Left lobe of liver (tissue), 2 donors: ENCODE measurements around the gene CERKL. TPM values are rescaled to one million over a fixed set of nuclear protein-coding genes. Genes with fewer than 3 reads are reported as not detected.
A peak's percentile ranks its signal among the peaks of the same experiment; 100 is the strongest.

ENCODE experiments used
- ATAC-seq: fragments of 200-7000 bp; cut with Tn5 transposase; one replicate; pipeline ENCODE4 v1.9.1; 2020; ENCODE audit warnings: mild to moderate bottlenecking, moderate library complexity
- DNase-seq: peaks from one replicate; pipeline ENCODE4 v3.0.0-alpha.2; 2020; ENCODE audit warnings: low spot score
- total RNA-seq: library from RNA; stranded (reverse); gene quantifications from one replicate; pipeline ENCODE4 v1.2.1, GENCODE V29; 2021
- donor health status: DM: no; HTN: no; CAD: no; lungs with moderate emphysema.
- donor health status: DM: no; HTN: yes; CAD: no.

Gene CERKL
- total RNA-seq, 1 donor from 2014 or later = not detected

DNA sequence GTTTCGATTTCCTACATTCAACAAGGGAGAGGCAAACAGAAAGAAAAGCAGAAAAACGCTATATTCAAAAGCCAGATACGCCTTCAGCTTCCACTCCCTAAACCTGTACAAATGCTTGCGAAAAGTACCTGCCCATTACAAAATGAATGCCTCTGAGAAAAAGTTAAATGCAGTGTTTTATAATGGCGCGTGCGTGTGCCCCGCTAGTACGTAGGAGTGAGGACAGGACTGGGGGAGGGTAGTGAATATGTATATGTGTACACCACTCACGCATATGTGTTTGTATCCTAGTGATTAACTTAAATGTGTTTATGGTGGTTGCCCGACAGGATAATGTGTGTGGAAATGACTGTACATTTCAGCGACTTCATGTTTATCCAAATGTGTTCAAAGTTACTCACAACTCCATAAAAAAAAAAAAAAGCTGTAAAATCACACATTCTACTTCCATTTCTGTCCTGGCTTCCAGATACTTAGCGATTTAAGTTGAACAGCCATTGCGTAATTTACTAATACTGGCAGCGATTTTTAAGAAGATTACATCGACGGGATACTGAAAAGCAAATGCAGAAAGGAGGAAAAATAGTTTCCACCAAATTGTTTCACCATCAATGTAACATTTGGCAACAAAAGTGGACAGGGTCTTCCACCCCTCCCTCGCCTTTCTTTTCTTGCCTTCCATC lies 22.1 kb upstream of the CERKL start:
- ATAC-seq (no peak), DNase-seq (no peak)

DNA sequence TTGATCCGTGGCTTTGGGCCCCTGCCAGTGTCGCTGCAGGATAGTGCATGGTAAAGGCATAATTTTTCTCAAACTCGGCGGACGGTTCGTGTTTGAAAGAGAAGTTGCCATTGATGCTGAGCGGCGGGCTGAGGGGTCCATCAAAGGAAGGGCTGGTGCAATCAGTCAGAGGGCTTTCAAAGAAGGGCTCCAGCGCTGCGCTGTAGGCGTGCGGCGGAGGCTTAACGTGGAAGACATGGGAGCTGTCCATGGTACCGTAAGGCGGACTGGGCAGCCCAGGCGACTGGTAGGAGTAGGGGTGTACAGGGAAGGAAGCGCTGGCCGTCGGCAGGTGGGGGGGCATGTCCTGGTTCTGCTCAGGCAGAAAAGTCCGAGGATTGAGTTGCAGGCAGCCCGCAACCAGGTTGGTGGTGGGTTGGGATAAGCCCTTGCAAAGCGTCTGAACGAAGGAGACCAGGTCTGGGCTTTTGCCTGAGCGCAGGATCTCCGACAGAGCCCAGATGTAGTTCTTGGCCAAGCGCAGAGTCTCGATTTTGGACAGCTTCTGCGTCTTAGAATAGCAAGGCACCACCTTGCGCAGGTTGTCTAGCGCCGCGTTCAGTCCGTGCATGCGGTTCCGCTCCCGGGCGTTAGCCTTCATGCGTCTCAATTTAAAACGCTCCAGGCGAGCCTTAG lies 21.1 kb upstream of the CERKL start:
- peak; percentile 88 for ATAC-seq
- peak; percentile 50 for DNase-seq

DNA sequence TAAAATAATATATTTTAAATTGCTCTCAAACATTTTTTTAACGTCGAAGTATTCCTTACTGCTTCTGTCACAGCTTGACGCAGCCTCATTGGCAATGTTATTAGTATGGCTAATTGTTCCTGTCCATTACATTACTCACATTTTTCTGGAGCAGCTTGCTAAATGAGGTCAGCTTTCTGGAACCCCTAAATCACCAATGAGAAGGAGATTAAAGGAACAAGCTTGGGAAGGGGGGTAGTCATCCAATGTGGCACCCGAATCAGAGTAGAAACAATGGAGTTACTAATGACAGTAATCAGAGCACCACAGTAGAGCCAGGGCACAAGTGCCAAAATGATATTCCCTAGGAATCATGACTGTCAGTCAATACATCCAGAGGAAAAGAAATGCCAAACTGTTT lies 18.3 kb upstream of the CERKL start:
- DNase-seq = no peak
- no peak for ATAC-seq

DNA sequence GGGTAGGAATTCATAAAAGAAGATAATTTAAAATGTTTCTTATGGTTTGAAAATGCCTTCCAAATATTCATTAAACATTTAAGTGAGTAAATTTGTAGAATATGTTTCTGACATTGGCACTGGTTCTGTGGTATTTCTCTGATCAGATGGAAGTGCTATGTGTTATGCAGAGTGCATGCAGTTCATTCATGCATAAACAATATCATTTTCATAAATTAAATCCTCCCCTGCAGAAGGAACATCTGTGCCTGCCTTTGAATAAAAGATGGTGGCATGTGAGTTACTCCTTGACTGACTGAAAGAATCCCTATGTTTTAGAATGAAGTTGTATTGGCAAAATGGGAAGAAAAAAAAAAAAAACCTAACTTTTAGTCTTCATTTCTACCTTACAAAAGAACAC lies 17.6 kb upstream of the CERKL start:
- no peak for ATAC-seq

DNA sequence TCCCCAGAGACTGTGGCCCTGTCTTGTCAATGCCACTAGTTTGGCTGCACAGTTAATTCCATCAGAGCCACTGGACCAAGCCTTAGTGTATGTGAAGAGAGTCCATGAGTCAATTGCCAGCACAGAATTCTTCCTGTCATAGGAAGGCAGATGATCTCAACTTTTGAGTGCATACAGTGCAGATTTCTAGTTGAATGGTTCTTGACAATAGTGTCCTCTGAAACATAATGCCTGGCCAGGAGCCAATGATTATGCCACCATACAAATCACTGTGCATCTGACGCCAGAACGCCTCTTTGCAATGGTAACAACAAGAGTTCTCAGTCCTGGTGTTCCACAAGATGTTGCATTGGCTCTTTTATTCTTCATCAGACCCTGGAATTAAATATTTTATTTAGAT lies 16.3 kb upstream of the CERKL start:
- ATAC-seq = no peak

More for the DNA sequence above, 17.6 kb upstream of the CERKL start:
- DNase-seq = no peak

DNA sequence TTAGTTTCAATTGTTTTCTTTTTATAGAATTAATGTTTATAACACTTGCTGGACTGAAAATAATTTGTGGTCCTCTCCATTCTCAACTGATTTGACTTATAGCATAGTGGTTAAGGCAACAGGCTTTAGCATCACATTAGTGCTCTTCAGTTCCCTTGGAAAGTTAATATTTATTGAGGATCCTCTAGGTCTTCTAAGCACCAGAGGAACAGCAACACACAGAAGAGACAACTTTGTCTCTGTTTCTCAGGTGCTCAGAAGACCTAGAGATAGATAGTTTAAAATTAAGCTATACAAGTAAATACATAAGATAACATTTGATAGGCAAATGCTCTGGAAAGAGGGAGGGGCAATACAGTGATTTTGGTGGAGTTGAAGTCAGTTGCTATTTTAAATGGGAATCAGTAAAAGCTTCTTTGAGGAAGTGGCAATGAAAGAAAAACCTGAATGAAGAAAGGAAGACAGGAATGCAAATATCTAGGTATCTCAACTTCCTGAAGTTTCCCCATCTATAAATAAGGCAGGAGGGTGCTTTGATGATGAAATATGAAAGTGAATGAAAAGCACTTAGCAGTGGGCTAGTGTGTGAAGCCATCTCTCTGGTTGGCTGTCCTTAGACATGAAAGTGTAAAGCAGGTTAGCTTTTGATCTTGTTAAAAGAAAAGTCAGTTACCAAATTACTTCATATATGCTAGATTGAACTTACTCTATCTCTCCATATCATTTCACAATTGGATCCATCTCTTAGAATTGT lies 15.5 kb upstream of the CERKL start:
- DNase-seq (no peak), ATAC-seq (no peak)

More for the DNA sequence above, 16.3 kb upstream of the CERKL start:
- DNase-seq = no peak

DNA sequence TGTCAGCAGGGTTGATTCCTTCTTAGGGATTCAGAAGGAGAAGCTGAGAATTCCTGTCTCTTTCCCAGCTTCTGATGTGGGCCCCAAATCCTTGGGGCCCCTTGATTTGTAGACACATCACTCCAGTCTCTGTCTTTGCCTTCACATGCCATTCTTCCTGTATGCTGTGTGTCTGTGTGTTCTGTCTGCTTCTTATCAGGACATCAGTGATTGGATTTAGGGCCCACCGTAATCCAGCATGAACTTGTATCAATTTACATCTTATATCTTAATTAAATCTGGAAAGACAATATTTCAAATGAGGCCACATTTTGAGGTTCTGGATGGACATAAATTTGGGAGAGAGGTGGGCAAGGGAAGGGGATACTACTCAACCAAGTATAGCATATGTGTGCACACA lies 13.7 kb upstream of the CERKL start:
- DNase-seq (no peak), ATAC-seq (no peak)

DNA sequence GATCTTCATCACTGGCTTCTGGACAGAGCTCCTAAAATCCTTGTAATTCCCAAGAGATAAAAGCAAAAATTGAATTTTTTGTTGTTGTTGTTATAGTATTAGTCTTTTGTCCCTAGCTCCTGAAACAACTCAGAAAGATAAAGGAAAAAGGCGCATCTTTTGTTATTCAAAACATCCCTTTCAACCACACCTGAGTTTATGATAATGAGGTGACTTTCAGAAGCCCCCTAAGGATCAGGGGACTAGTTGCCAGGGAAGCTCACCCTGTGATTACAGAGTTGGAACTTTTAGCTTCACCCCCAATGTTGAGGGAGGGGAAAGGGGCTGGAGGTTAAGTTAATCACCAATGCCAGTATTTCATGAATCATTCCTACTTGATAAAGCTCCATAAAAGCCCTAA lies 10.3 kb upstream of the CERKL start:
- DNase-seq (no peak), ATAC-seq (no peak)

DNA sequence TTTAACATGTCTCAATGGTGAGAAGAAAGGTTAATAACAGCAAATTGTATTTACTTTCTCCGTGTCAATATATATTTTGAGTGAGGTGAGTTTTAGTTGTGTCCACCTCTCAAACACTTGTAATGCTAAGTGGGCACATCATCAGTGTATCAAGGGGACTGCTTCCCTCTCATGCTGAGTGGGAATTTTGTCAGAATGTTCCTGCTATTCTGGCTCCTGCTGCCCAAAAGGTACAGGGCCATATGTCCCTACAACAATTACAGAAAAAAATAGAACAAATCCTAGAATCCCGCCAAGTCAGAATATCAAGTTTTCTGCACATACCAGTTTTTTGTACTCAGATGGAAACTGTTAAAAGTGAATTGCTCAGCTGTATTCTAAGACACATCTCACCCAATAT lies 5.4 kb upstream of the CERKL start:
- DNase-seq (no peak), ATAC-seq (no peak)

DNA sequence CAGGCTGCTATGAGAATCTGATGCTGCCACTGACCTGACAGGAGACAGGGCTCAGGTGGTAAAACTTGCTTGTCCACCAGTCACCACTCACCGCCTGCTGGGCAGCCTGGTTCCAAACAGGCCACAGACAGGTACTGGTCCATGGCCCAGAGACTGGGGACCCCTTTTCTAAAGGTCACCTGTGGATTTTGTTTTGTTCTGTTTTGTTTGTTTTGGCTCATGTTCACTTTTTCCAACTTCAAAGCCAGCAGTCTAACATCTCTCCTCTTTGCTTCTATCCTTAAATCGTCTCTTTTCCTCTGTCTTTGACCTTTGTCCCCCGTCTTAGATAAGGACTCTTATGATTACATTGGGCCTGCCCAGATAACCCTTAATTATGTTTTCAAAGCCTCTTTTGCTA lies 3.3 kb upstream of the CERKL start:
- DNase-seq = no peak
- no peak for ATAC-seq

DNA sequence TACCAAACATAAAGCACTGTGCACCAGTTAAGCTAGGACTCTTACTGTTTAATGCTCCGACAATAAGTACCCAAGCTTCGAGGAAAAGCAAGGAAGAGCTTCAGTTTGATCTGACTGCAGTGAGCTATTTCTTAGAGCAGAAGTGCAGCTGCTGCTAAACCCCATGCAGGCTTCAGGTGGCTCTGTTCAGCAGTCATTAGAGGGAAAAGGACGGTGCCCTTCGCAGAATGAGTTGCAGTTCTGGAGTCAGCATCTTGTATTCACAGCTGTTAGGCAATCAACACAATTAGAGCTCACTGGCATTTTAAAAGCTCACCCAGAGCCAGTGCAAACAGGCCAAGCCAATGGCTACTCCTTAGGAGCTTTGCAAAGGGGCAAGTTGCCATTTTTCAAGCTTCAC lies 1.5 kb upstream of the CERKL start:
- DNase-seq (no peak), ATAC-seq (no peak)

DNA sequence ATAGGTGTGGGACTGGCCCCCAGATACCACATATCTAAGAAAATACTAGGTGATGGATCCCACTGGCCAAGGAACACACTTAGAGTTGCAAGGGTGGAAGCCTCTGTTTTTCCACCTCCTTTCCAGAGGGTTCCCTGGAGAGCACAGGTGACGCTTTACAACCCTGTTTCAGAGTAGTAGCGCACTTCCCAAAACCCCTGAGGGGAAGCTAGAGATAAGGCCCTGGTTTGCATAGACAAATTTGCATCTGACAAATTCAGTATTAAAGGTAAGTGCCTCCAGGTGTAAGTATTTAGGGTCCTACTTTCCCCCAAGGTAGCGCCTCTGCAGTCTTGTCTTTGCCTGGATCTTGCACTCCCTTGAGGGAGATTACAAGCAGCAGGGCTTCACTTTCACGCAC lies 474 bp upstream of the CERKL start:
- no peak for ATAC-seq
- DNase-seq = no peak

DNA sequence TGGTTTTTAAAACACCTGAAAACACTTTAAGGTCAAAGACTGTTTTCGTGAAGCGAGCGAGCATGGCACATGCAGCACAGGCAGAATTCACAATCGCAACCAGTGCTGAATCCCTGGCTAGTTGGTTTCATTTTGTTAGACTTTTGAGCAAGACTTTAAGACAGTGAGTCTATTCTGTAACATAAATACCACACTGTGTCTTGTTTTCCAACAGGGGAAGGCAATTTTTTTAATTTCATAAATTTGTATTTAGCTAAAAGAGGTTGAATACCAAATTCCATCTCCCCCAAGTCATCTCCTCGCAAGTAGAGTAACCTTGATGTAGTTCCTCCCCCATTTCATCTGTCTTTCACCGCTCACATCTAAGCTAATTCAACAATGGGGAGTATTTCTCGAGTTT lies 1.4 kb downstream of the CERKL start:
- ATAC-seq (no peak), DNase-seq (no peak)

DNA sequence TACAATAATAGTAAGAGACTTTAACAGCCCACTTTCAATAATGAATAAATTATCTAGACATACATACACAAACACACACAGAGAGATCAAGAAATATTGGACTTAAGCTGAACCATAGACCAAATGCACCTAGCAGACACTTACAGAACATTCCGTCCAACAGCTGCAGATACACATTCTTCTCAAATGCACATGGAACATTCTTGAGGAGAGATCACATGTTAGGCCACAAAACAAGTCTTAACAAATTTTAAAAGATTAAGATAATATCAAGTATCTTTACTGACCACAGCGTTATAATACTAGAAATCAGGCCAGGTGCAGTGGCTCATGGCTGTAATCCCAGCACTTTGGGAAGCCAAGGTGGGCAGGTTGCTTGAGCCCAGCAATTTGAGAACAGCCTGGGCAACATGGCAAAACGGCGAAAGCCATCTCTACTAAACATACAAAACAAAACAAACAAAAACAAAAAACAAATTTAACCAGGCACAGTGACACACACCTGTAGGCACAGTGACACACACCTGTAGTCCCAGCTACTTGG lies 7.4 kb downstream of the CERKL start:
- DNase-seq = no peak
- ATAC-seq = no peak

DNA sequence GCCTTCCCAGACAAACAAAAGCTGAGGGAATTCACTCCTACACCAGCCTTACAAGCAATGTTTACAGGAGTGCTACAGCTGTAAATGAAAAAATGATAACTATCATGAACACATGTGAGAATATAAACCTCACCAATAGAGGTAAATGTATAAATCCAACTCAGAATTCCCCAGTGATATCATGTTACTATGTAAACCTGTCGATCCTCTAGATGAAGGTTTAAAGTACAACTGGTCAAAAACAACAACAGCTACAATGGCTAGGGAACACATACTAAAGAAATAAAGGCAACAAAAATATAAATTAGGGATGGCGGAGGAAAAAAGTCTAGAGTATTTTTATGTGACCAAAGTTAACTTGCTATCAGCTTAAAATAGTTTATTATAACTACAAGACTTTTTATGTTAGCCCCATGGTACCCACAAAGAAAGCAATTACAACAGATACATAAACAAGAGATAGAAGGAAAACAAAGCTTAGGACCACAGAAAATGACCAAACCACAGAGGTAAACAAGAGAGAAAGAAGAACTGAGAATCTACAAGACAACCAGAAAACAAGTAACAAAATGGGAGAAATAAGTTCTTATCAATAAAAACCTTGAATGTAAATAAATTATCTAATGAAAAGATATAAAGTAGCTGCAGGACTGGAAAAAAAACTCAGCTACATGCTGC lies 8.3 kb downstream of the CERKL start:
- ATAC-seq (no peak), DNase-seq (no peak)

DNA sequence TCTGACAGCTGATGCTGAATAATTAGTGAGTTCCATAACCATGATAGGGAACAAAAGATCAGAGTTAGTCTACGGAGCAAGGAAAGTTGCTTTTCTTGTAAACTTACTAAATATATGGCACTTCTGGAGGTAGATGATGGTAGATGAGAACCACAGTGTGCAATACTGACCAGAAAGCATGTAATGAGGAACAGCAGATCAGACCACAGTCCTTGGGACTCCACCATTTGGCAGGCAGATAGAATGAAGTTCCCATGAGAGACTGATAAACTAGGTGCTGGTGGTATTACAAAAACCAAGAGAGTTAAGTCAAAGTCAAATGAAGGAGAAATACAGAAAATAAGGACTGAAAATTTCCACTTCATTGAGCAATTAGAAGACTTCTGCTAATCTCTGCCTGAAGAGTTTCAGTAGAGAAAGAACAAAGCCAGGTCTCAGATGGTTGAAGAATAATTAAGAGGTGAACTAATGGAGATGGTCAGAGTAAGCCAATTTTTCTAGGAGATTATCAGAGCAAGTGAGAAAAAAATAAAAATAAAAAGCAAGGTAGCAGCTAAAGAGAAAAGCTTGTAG lies 10.4 kb downstream of the CERKL start:
- ATAC-seq (no peak), DNase-seq (no peak)

DNA sequence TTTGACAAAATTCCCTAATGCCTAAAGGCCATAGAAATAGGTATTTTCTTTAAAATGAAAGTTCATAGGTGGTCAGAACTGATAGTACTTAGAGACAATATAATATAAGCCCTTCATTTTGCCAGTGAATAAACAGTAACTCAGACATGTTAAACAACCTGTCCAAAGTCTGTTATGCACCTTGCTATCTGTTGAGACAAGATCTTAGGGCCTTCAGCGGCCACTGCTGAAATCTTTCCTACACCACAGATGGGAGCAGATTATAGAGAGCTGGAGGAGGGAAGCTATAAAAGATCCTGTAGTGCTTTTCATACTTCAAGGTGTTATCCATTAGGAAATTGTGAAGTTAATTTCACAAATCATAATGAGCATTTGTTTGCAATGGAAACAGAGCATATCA lies 13.8 kb downstream of the CERKL start:
- no peak for ATAC-seq
- no peak for DNase-seq

DNA sequence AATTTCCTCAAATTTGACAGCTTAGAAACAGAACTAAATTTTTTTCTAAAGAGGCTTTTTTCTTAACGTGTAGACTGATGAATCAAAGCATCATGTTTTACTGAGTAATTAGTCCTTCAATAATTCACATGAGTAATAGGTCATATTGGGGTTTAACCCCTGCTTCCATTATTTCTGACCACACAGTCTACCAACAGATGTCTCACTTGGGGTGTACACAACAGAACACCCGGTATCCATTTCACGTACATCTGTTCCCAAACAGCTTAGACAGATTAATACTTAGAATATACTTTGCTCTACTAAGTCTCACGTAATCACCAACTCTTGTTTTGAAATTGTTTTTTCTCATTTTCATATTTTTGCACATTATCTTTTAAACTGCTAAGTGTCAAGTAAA lies 14.8 kb downstream of the CERKL start:
- no peak for ATAC-seq
- DNase-seq = no peak

DNA sequence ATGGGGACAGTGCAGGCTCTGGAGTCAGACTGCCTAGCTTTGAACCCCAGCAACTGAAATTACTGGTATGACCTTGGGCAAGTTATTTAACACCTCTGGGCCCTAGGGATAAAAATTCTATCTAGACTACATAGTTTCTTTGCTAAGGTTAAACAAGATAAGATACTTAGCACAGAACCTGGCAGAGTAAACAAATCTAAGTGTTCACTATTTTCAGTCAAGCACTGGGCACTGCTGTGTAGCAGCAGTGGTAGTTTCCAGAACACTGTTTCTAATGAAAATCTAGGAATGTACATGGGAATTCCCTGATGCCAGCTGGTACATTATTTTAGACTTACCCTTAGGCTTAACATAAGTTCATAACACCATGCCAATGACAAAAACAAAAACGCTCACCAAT lies 17.2 kb downstream of the CERKL start:
- ATAC-seq = no peak

DNA sequence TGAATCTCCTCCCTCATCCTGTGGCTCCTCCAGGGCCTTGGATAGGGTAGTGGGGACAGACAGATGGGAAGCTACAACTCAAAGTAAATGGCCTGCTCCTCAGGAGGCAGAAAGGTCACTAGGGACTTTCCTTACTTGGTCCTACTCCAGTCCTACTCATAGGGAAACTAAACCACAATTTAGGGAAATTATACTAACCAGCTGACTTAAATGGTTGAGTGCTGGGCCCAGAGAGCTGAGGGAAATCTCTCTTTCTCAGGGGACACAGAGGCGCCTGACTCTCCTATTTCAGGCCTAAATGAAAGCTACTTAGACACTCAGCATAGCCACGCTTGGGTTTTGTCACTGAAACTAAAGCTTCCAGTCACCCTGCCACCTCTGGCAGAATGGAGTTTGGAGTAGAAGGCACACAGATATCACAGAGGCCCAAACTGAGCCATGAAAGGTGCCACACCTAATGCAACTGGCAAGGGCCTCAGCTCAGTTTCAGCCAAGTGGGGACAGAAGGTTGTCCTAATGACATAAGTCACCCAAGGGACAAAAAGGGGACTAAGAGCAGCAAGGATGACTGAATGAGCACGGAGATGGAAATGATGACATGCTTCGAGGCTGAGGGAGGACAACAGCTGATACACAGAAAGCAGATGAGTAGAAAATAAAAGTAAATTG lies 24.0 kb downstream of the CERKL start:
- ATAC-seq = no peak

More for the DNA sequence above, 17.2 kb downstream of the CERKL start:
- no peak for DNase-seq

More for the DNA sequence above, 24.0 kb downstream of the CERKL start:
- no peak for DNase-seq
